Activated naive CD4-positive, alpha-beta T cell treated with anti-CD3 and anti-CD28 coated beads for 36 hours (primary cell): ENCODE results near the gene GUCY2C. TPM values are rescaled to one million over a fixed set of nuclear protein-coding genes. Genes with fewer than 3 reads are reported as not detected.
"Not testable (repeated sequence)": the region's sequence is repeated elsewhere in the genome, so short reads cannot be mapped to it uniquely, and the experiment has no call there.

Source experiments
- CTCF ChIA-PET: fragments of 350-600 bp; sonication (Branson Sonifier 250); formaldehyde crosslinking; loops from one replicate; lab custom pipeline; 2021; ENCODE audit warnings: antibody characterized with exemption; lab: Charles Lee
- DNase-seq: peaks from one replicate; pipeline ENCODE4 v3.0.0-alpha.2; 2020
- H3K27ac Mint-ChIP-seq: one replicate; pipeline ENCODE4 v1.8.0; 2021; ENCODE audit warnings: mild to moderate bottlenecking, mixed read lengths
- H3K27me3 Mint-ChIP-seq: one replicate; pipeline ENCODE4 v1.8.0; 2021; ENCODE audit warnings: low read depth, mixed read lengths
- H3K36me3 Mint-ChIP-seq: one replicate; pipeline ENCODE4 v1.8.0; 2021; ENCODE audit warnings: low read depth, mixed read lengths
- H3K4me1 Mint-ChIP-seq: one replicate; pipeline ENCODE4 v1.8.0; 2021; ENCODE audit warnings: low read depth, mixed read lengths
- H3K4me3 Mint-ChIP-seq: one replicate; pipeline ENCODE4 v1.8.0; 2021; ENCODE audit warnings: mild to moderate bottlenecking, moderate library complexity, mixed read lengths
- H3K9me3 Mint-ChIP-seq: one replicate; pipeline ENCODE4 v1.8.0; 2021; ENCODE audit warnings: mixed read lengths
- intact Hi-C: fragments of 100-400 bp; cut with micrococcal nuclease; formaldehyde crosslinking; loops from one replicate; pipeline ENCODE4 v1.15.1; 2023
- total RNA-seq, 2 experiments: library from RNA; stranded (reverse); gene quantifications; one replicate each; pipeline ENCODE4 v1.2.3, GENCODE V29; 2021

GUCY2C gene
- total RNA-seq, result not detected

GRCh38 chr12:14696265-14696741 lies at the start of gene GUCY2C:
GUCY2C (minus strand) TSS chr12:14696599; CDS start chr12:14696448, 151 bp downstream.
- CTCF ChIA-PET, result no interaction called here
- Mint-ChIP-seq H3K27me3 (peaks cover 4% of the 10 kb centered on the region), H3K27ac (no peak within 1 kb of the TSS), H3K9me3 (no peaks in the 10 kb centered on the region), H3K4me1 (no peaks in the 10 kb centered on the region), H3K4me3 (no peak within 1 kb of the TSS), H3K36me3 (no peaks in the 10 kb centered on the region)
- intact Hi-C loops, result no loop called here
- DNase-seq, result no peak

GRCh38 chr12:14743061-14743460 lies 46.7 kb upstream of the GUCY2C start:
- H3K9me3 Mint-ChIP-seq, result peaks cover 11% of the 10 kb centered on the region

GRCh38 chr12:14741942-14742341 lies 45.5 kb upstream of the GUCY2C start:
- no peak for DNase-seq
- H3K27me3 Mint-ChIP-seq, result no peaks in the 10 kb centered on the region
- CTCF ChIA-PET, result interaction anchor here (0.6 kb wide), 1 partner anchor 173 kb away, joined by 3 read pairs; no protein-coding TSS in a partner anchor
- peaks cover 13% of the 10 kb centered on the region for H3K36me3 Mint-ChIP-seq
- peaks cover 9% of the 10 kb centered on the region for H3K9me3 Mint-ChIP-seq
- no peak overlapping the region for H3K27ac Mint-ChIP-seq
- no peak overlapping the region for H3K4me3 Mint-ChIP-seq
- H3K4me1 Mint-ChIP-seq, result no peaks in the 10 kb centered on the region
- intact Hi-C loops, result no loop called here

More at GRCh38 chr12:14743061-14743460, 46.7 kb upstream of the GUCY2C start:
- no peak for DNase-seq
- H3K4me3 Mint-ChIP-seq, result no peak overlapping the region
- H3K36me3 Mint-ChIP-seq, result peaks cover 18% of the 10 kb centered on the region
- no peaks in the 10 kb centered on the region for H3K27me3 Mint-ChIP-seq
- intact Hi-C loops, result no loop called here
- CTCF ChIA-PET, result interaction anchor here (1.1 kb wide), 1 partner anchor 478 kb away, joined by 5 read pairs; no protein-coding TSS in a partner anchor
- no peaks in the 10 kb centered on the region for H3K4me1 Mint-ChIP-seq
- no peak overlapping the region for H3K27ac Mint-ChIP-seq

GRCh38 chr12:14741153-14741552 lies 44.8 kb upstream of the GUCY2C start:
- Mint-ChIP-seq H3K36me3 (peaks cover 10% of the 10 kb centered on the region), H3K4me3 (no peak overlapping the region), H3K4me1 (no peaks in the 10 kb centered on the region), H3K27me3 (no peaks in the 10 kb centered on the region), H3K9me3 (peaks cover 6% of the 10 kb centered on the region), H3K27ac (no peak overlapping the region)
- intact Hi-C loops, result no loop called here
- DNase-seq, result no peak
- CTCF ChIA-PET, result interaction anchor here (0.6 to 1.1 kb wide), 3 partner anchors 9 to 172 kb away, joined by 3 to 4 read pairs (median 3); no protein-coding TSS in a partner anchor

GRCh38 chr12:14736441-14736840 lies 40.0 kb upstream of the GUCY2C start:
- H3K4me1 Mint-ChIP-seq, H3K4me3 Mint-ChIP-seq, H3K27me3 Mint-ChIP-seq, H3K9me3 Mint-ChIP-seq, H3K27ac Mint-ChIP-seq, intact Hi-C loops, DNase-seq, H3K36me3 Mint-ChIP-seq: not testable (repeated sequence)
- CTCF ChIA-PET, result interaction anchor here (0.5 to 3.1 kb wide), 2 partner anchors 12 to 260 kb away, joined by 4 to 15 read pairs; no protein-coding TSS in a partner anchor

GRCh38 chr12:14731821-14732220 lies 35.4 kb upstream of the GUCY2C start:
- H3K36me3 Mint-ChIP-seq, result peaks cover 2% of the 10 kb centered on the region
- DNase-seq, result no peak
- peaks cover 2% of the 10 kb centered on the region for H3K27me3 Mint-ChIP-seq
- H3K27ac Mint-ChIP-seq, result no peak overlapping the region
- CTCF ChIA-PET, result interaction anchor here (1.0 to 1.1 kb wide), 2 partner anchors 8 to 9 kb away, joined by 3 to 5 read pairs; no protein-coding TSS in a partner anchor
- peaks cover 6% of the 10 kb centered on the region for H3K9me3 Mint-ChIP-seq
- no peak overlapping the region for H3K4me3 Mint-ChIP-seq
- no peaks in the 10 kb centered on the region for H3K4me1 Mint-ChIP-seq
- intact Hi-C loops, result no loop called here

- H3K36me3 Mint-ChIP-seq, result peaks cover 2% of the 10 kb centered on the region
- CTCF ChIA-PET, result interaction anchor here (0.7 kb wide), 1 partner anchor 19 kb away, joined by 3 read pairs; no protein-coding TSS in a partner anchor
- no peak overlapping the region for H3K27ac Mint-ChIP-seq
- DNase-seq, result no peak
- H3K27me3 Mint-ChIP-seq, result peaks cover 2% of the 10 kb centered on the region
- no peaks in the 10 kb centered on the region for H3K4me1 Mint-ChIP-seq
- no peak overlapping the region for H3K4me3 Mint-ChIP-seq
- H3K9me3 Mint-ChIP-seq, result peaks cover 6% of the 10 kb centered on the region
- intact Hi-C loops, result no loop called here
These were observed 33.2 kb upstream of the GUCY2C start for GRCh38 chr12:14729586-14729985.

- no peaks in the 10 kb centered on the region for H3K36me3 Mint-ChIP-seq
- CTCF ChIA-PET, result interaction anchor here (0.6 to 3.8 kb wide), 20 partner anchors 9 to 546 kb away, joined by 3 to 31 read pairs (median 4); partner anchors contain the start of genes ART4 and RERG
- no peaks in the 10 kb centered on the region for H3K9me3 Mint-ChIP-seq
- no peaks in the 10 kb centered on the region for H3K27me3 Mint-ChIP-seq
- peak; percentile 74 for DNase-seq
- intact Hi-C loops, result loop anchor here (1.0 to 2.0 kb wide), 5 partner anchors 51 to 546 kb away; partner anchors contain the start of gene RERG
- H3K4me1 Mint-ChIP-seq, result no peaks in the 10 kb centered on the region
- no peak overlapping the region for H3K4me3 Mint-ChIP-seq
- no peak overlapping the region for H3K27ac Mint-ChIP-seq
These were observed 27.4 kb upstream of the GUCY2C start for GRCh38 chr12:14723763-14724162.

- Mint-ChIP-seq H3K27me3 (no peaks in the 10 kb centered on the region), H3K4me1 (no peaks in the 10 kb centered on the region), H3K4me3 (no peak overlapping the region), H3K27ac (no peak overlapping the region), H3K9me3 (no peaks in the 10 kb centered on the region), H3K36me3 (no peaks in the 10 kb centered on the region)
- DNase-seq, result peak; percentile 68
- CTCF ChIA-PET, result interaction anchor here (0.6 to 2.0 kb wide), 11 partner anchors 36 to 503 kb away, joined by 3 to 6 read pairs (median 4); no protein-coding TSS in a partner anchor
- intact Hi-C loops, result loop anchor here (1.0 kb wide), 3 partner anchors 53 to 479 kb away; no protein-coding TSS in a partner anchor
These were observed 20.5 kb upstream of the GUCY2C start for GRCh38 chr12:14716848-14717444.

- H3K27me3 Mint-ChIP-seq, result no peaks in the 10 kb centered on the region
- H3K36me3 Mint-ChIP-seq, result no peaks in the 10 kb centered on the region
- no peaks in the 10 kb centered on the region for H3K4me1 Mint-ChIP-seq
- intact Hi-C loops, result no loop called here
- CTCF ChIA-PET, result interaction anchor here (1.2 to 1.4 kb wide), 2 partner anchors 85 to 476 kb away, joined by 4 to 5 read pairs; no protein-coding TSS in a partner anchor
- H3K27ac Mint-ChIP-seq, result no peak overlapping the region
- no peak for DNase-seq
- no peak overlapping the region for H3K4me3 Mint-ChIP-seq
- H3K9me3 Mint-ChIP-seq, result no peaks in the 10 kb centered on the region
These were observed 18.0 kb upstream of the GUCY2C start for GRCh38 chr12:14714437-14714836.

GRCh38 chr12:14710632-14711320 lies 14.4 kb upstream of the GUCY2C start:
- H3K36me3 Mint-ChIP-seq, result no peaks in the 10 kb centered on the region
- no peak overlapping the region for H3K27ac Mint-ChIP-seq
- intact Hi-C loops, result no loop called here
- H3K9me3 Mint-ChIP-seq, result no peaks in the 10 kb centered on the region
- CTCF ChIA-PET, result interaction anchor here (0.6 kb wide), 1 partner anchor 206 kb away, joined by 4 read pairs; no protein-coding TSS in a partner anchor
- H3K27me3 Mint-ChIP-seq, result peaks cover 6% of the 10 kb centered on the region
- no peak overlapping the region for H3K4me3 Mint-ChIP-seq
- DNase-seq, result no peak
- peaks cover 2% of the 10 kb centered on the region for H3K4me1 Mint-ChIP-seq
